A549 treated with Mapracorat at 1 μM for 4 hours (cell line): ENCODE measurements around the gene EXOSC3. TPM values are rescaled to one million over a fixed set of nuclear protein-coding genes. Genes with fewer than 3 reads are reported as not detected.

ENCODE experiments used
- total RNA-seq: library from RNA; stranded (reverse); fragments of 200-300 nt; extraction: Qiagen RNA extraction; gene quantifications from 5 replicates; pipeline ENCODE4 v1.2.3, GENCODE V29; 2022

Gene EXOSC3
- total RNA-seq: 67.4 to 84.2 TPM (median 78.2 TPM) in 5 replicates

GRCh38 chr9:37784616-37785483, at the start of gene EXOSC3:
Gene EXOSC3, minus strand, starts transcription at chr9:37785064. Its CDS starts 20 bp downstream, at chr9:37785044.

GRCh38 chr9:37800631-37801286, 15.9 kb upstream of the EXOSC3 start, which contains the start of gene DCAF10:
Gene DCAF10, plus strand, starts transcription at chr9:37800797. Its CDS starts 70 bp downstream, at chr9:37800867.

GRCh38 chr9:37753489-37754190, 31.2 kb downstream of the EXOSC3 start, which contains the start of gene TRMT10B:
Gene TRMT10B, plus strand, starts transcription at chr9:37753805. Its CDS starts 8,127 bp downstream, at chr9:37761932.

Other genes with a start within 250 kb of the EXOSC3 start
- gene FBXO10, start 208.7 kb downstream of the EXOSC3 start, total RNA-seq: 6.5 to 8.3 TPM (median 6.8 TPM) in 5 replicates
- 314 to 348 TPM (median 327 TPM) in 5 replicates for gene TOMM5, start 192.5 kb downstream of the EXOSC3 start, total RNA-seq
- gene FRMPD1, start 134.1 kb downstream of the EXOSC3 start, total RNA-seq: 0.03 to 0.10 TPM (median 0.05 TPM) in 5 replicates
- 4.9 to 7.0 TPM (median 5.7 TPM) in 5 replicates for gene TRMT10B, start 31.3 kb downstream of the EXOSC3 start, total RNA-seq
- gene DCAF10, start 15.7 kb upstream of the EXOSC3 start, total RNA-seq: 7.1 to 11.7 TPM (median 10.6 TPM) in 5 replicates
- 17.2 to 20.1 TPM (median 18.7 TPM) in 5 replicates for gene SLC25A51, start 119.1 kb upstream of the EXOSC3 start, total RNA-seq